HCT116 (cell line): Measurements from ENCODE around the gene CDC6. TPM values are rescaled to one million over a fixed set of nuclear protein-coding genes. Genes with fewer than 3 reads are reported as not detected.

Source experiments
- ATAC-seq: fragments of 200-7000 bp; cut with Tn5 transposase; 2 replicates; pipeline ENCODE4 v1.9.1; 2020; ENCODE audit warnings: mild to moderate bottlenecking, moderate library complexity
- BruUV-seq: library from RNA; stranded (reverse); fragments of 400-500 nt; replicated peaks from 2 replicates; lab custom pipeline; 2021; lab: Mats Ljungman, UMichigan
- CTCF ChIA-PET: fragments of 300-600 bp; sonication (Branson Sonifier 250); formaldehyde crosslinking; loops from one replicate; lab custom pipeline; 2021; ENCODE audit warnings: antibody characterized with exemption; lab: Charles Lee
- POLR2A ChIA-PET: fragments of 300-600, 350-600 bp; sonication (Branson Sonifier 250); formaldehyde crosslinking; loops from one replicate; lab custom pipeline; 2021; ENCODE audit warnings: antibody characterized with exemption; lab: Charles Lee
- RAD21 ChIA-PET, 2 experiments: fragments of 300-600 bp; sonication (Branson Sonifier 250); formaldehyde crosslinking; loops; one replicate each; lab custom pipeline; 2023; ENCODE audit warnings: low total read pairs in 2 of 2; ENCODE audit not compliant: uncharacterized antibody in 2 of 2, unreplicated experiment in 2 of 2, low non-redundant PET in 1 of 2; lab: Charles Lee
- DNase-seq: peaks from one replicate; pipeline ENCODE4 v3.0.0-alpha.2; 2010; ENCODE audit warnings: low read depth, low spot score
- H2AFZ ChIP-seq: fragments of 200-600 bp; shearing (Covaris generic), sonication (generic); 2 replicates; pipeline ENCODE4 v1.6.1; 2017; ENCODE audit warnings: low read depth, mixed run types, mixed read lengths, antibody characterized with exemption, low read length; ENCODE audit not compliant: poor library complexity, severe bottlenecking
- H3K27ac ChIP-seq: 2 replicates; pipeline ENCODE4 v1.5.1; 2012; ENCODE audit warnings: low read depth, low read length
- H3K27me3 ChIP-seq: fragments of 200-600 bp; sonication (generic); 2 replicates; pipeline ENCODE4 v1.6.1; 2016; ENCODE audit warnings: mixed run types, low read length, mixed read lengths; ENCODE audit not compliant: insufficient read depth
- H3K36me3 ChIP-seq, 2 experiments: fragments of 200-500 bp in 1 of 2; fragments of 200-600 bp in 1 of 2; sonication (Bioruptor generic) in 1 of 2; sonication (generic) in 1 of 2; 2 replicates each; pipeline versions ENCODE4 v1.5.1 to v1.6.1; 2014 to 2016; ENCODE audit warnings: low read length in 2 of 2, inconsistent platforms in 1 of 2, mixed read lengths in 1 of 2, mixed run types in 1 of 2; ENCODE audit not compliant: insufficient read depth in 2 of 2, control insufficient read depth in 1 of 2
- H3K4me1 ChIP-seq, 2 experiments: fragments of 200-600 bp in 1 of 2; sonication (generic) in 1 of 2; 2 replicates each; pipeline versions ENCODE4 v1.5.1 to v1.6.1; 2012 to 2017; ENCODE audit warnings: low read length in 2 of 2, inconsistent platforms in 1 of 2, mild to moderate bottlenecking in 1 of 2, mixed read lengths in 1 of 2, mixed run types in 1 of 2, moderate library complexity in 1 of 2; ENCODE audit not compliant: insufficient read depth in 2 of 2, control insufficient read depth in 1 of 2
- H3K4me2 ChIP-seq: fragments of 200-600 bp; sonication (generic); 2 replicates; pipeline ENCODE4 v1.6.1; 2017; ENCODE audit warnings: mixed run types, low read length, mixed read lengths
- H3K4me3 ChIP-seq, 2 experiments: fragments of 200-600 bp in 1 of 2; sonication (generic) in 1 of 2; replicated peaks in 1 of 2; 2 replicates each; pipeline ENCODE4 v1.5.1; 2011 to 2016; ENCODE audit warnings: low read length in 2 of 2, control low read depth in 1 of 2, low read depth in 1 of 2, mild to moderate bottlenecking in 1 of 2, mixed read lengths in 1 of 2, mixed run types in 1 of 2
- H3K79me2 ChIP-seq: fragments of 200-600 bp; sonication (generic); 2 replicates; pipeline ENCODE4 v1.6.1; 2017; ENCODE audit warnings: mild to moderate bottlenecking, mixed run types, low read length, moderate library complexity, mixed read lengths; ENCODE audit not compliant: insufficient read depth
- H3K9ac ChIP-seq: fragments of 200-600 bp; sonication (generic); 2 replicates; pipeline ENCODE4 v1.6.1; 2016; ENCODE audit warnings: low read length, mixed read lengths
- H3K9me2 ChIP-seq: fragments of 200-600 bp; sonication (generic), shearing (Covaris generic); 2 replicates; pipeline ENCODE4 v1.6.1; 2017; ENCODE audit warnings: mixed run types, mild to moderate bottlenecking, moderate library complexity; ENCODE audit not compliant: insufficient read depth
- H3K9me3 ChIP-seq, 2 experiments: fragments of 200-500 bp in 1 of 2; fragments of 200-600 bp in 1 of 2; sonication (Bioruptor generic) in 1 of 2; sonication (generic) in 1 of 2; 2 replicates each; pipeline ENCODE4 v1.6.1; 2014 to 2017; ENCODE audit warnings: low read length in 2 of 2, mixed read lengths in 2 of 2, inconsistent platforms in 1 of 2, low read depth in 1 of 2, mild to moderate bottlenecking in 1 of 2, mixed run types in 1 of 2, moderate library complexity in 1 of 2; ENCODE audit not compliant: control insufficient read depth in 1 of 2, insufficient read depth in 1 of 2
- H4K20me1 ChIP-seq: fragments of 200-600 bp; sonication (generic), shearing (Covaris generic); 2 replicates; pipeline ENCODE4 v1.6.1; 2017; ENCODE audit warnings: mixed run types, mild to moderate bottlenecking, moderate library complexity; ENCODE audit not compliant: insufficient read depth
- ATF3 ChIP-seq: IDR thresholded peaks from 2 replicates; pipeline ENCODE4 v1.6.1; 2012
- CEBPB ChIP-seq: IDR thresholded peaks from 2 replicates; pipeline ENCODE4 v1.6.1; 2012; ENCODE audit warnings: low read depth
- EGR1 ChIP-seq: IDR thresholded peaks from 2 replicates; pipeline ENCODE4 v1.6.1; 2012; ENCODE audit warnings: low read depth
- EZH2 ChIP-seq: fragments of 200-600 bp; sonication (generic); IDR thresholded peaks from 2 replicates; pipeline ENCODE4 v1.6.1; 2017; ENCODE audit warnings: antibody characterized with exemption, mixed run types
- FOSL1 ChIP-seq: IDR thresholded peaks from 2 replicates; pipeline ENCODE4 v1.6.1; 2012; ENCODE audit warnings: low read depth
- MAX ChIP-seq: IDR thresholded peaks from 2 replicates; pipeline ENCODE4 v1.6.1; 2012
- POLR2AphosphoS5 ChIP-seq: IDR thresholded peaks from 2 replicates; pipeline ENCODE4 v1.6.1; 2011; ENCODE audit warnings: mild to moderate bottlenecking, low read depth, low read length, moderate library complexity
- REST ChIP-seq: IDR thresholded peaks from 2 replicates; pipeline ENCODE4 v1.6.1; 2012; ENCODE audit warnings: low read depth
- SP1 ChIP-seq: IDR thresholded peaks from 2 replicates; pipeline ENCODE4 v1.6.1; 2012; ENCODE audit warnings: low read depth
- SRF ChIP-seq: IDR thresholded peaks from 2 replicates; pipeline ENCODE4 v1.6.1; 2012; ENCODE audit warnings: low read depth
- YY1 ChIP-seq: IDR thresholded peaks from 2 replicates; pipeline ENCODE4 v1.6.1; 2011; ENCODE audit warnings: low read length, low read depth, moderate library complexity, mild to moderate bottlenecking; ENCODE audit not compliant: insufficient replicate concordance; ENCODE audit errors: extremely low read depth
- ZNF274 ChIP-seq: fragments of 200-500 bp; sonication (Bioruptor generic); IDR thresholded peaks from 2 replicates; pipeline ENCODE4 v1.6.1; 2014; ENCODE audit warnings: mild to moderate bottlenecking, low read depth, low read length, inconsistent platforms
- intact Hi-C: fragments of 100-400 bp; cut with micrococcal nuclease; formaldehyde crosslinking; loops from 2 replicates; pipeline ENCODE4 v1.10.0; 2022
- total RNA-seq: library from RNA; stranded (reverse); gene quantifications from one replicate; pipeline ENCODE4 v1.2.1, GENCODE V29; 2021; ENCODE audit not compliant: unreplicated experiment

Gene CDC6
- total RNA-seq, 1 experiment from 2014 or later: 117 TPM

GRCh38 chr17:40345994-40346764 is 58.5 kb downstream of the CDC6 start:
- Histone ChIP-seq H3K4me1 (peaks cover 16 to 50% of the 10 kb centered on the region in 2 experiments), H2AFZ (no peak overlapping the region), H3K27me3 (no peaks in the 10 kb centered on the region), H3K27ac (peak overlapping the region; percentile 58), H4K20me1 (no peaks in the 10 kb centered on the region; the same call in 1 of the 2 replicates), H3K4me2 (peak overlapping the region; percentile 82), H3K9me2 (no peaks in the 10 kb centered on the region), H3K36me3 (peaks cover 0 to 5% of the 10 kb centered on the region in 2 experiments; a peak in 3 of 4 replicates), H3K9me3 (no peaks in the 10 kb centered on the region), H3K4me3 (no peak overlapping the region), H3K79me2 (peaks cover 62% of the 10 kb centered on the region; the same call in 1 of the 2 replicates), H3K9ac (peak overlapping the region; percentile 62; the same call in 1 of the 2 replicates)
- ChIA-PET POLR2A (interaction anchor here (0.6 kb wide), 1 partner anchor 57 kb away, joined by 3 read pairs; no protein-coding TSS in a partner anchor), CTCF (no interaction called here), RAD21 (interaction anchor here in 1 of 2 experiments (0.9 kb wide), 1 partner anchor 9 kb away, joined by 3 read pairs; no protein-coding TSS in a partner anchor)
- DNase-seq: no peak
- no peak for TF ChIP-seq CEBPB
- TF ChIP-seq SP1: no peak
- no peak for TF ChIP-seq ATF3
- no peak for TF ChIP-seq ZNF274
- no peak for TF ChIP-seq EGR1
- TF ChIP-seq YY1: no peak
- TF ChIP-seq EZH2: no peak
- TF ChIP-seq SRF: no peak
- no peak for TF ChIP-seq POLR2AphosphoS5
- no peak for TF ChIP-seq MAX
- no peak for TF ChIP-seq FOSL1
- TF ChIP-seq REST: no peak
- no TSS peak for BruUV-seq
- no peak for ATAC-seq
- intact Hi-C loops: no loop called here
